MM.1S (cell line): Measurements from ENCODE around the gene SLC35G1.

ENCODE experiments used
- DNase-seq: peaks from one replicate; pipeline ENCODE4 v3.0.0-alpha.2; 2015
- H2AFZ ChIP-seq: fragments of 300-600 bp; sonication (generic); 2 replicates; pipeline ENCODE4 v1.6.0; 2016; ENCODE audit warnings: antibody characterized with exemption, low read length
- H3F3A ChIP-seq: fragments of 300-600 bp; sonication (generic); 2 replicates; pipeline ENCODE4 v1.6.1; 2016; ENCODE audit warnings: mild to moderate bottlenecking, antibody characterized with exemption, low read length, moderate library complexity, mixed read lengths; ENCODE audit not compliant: insufficient read depth
- H3K27ac ChIP-seq: fragments of 300-600 bp; sonication (generic); 2 replicates; pipeline ENCODE4 v1.5.1; 2016; ENCODE audit warnings: mild to moderate bottlenecking, low read length
- H3K27me3 ChIP-seq: fragments of 300-600 bp; sonication (generic); replicated peaks from 2 replicates; pipeline ENCODE4 v1.6.0; 2016; ENCODE audit warnings: low read length; ENCODE audit not compliant: insufficient read depth
- H3K36me3 ChIP-seq: fragments of 300-600 bp; sonication (generic); replicated peaks from 2 replicates; pipeline ENCODE4 v1.6.1; 2016; ENCODE audit warnings: mild to moderate bottlenecking, low read length, mixed read lengths; ENCODE audit not compliant: insufficient read depth
- H3K4me1 ChIP-seq: fragments of 300-600 bp; sonication (generic); 2 replicates; pipeline ENCODE4 v1.6.1; 2016; ENCODE audit warnings: low read length, mixed read lengths
- H3K4me2 ChIP-seq: fragments of 300-600 bp; sonication (generic); 2 replicates; pipeline ENCODE4 v1.6.0; 2016; ENCODE audit warnings: low read depth, low read length
- H3K4me3 ChIP-seq: fragments of 300-600 bp; sonication (generic); 2 replicates; pipeline ENCODE4 v1.5.1; 2016; ENCODE audit warnings: low read length, mixed read lengths
- H3K79me2 ChIP-seq: fragments of 300-600 bp; sonication (generic); 2 replicates; pipeline ENCODE4 v1.6.1; 2016; ENCODE audit warnings: mixed run types, low read length, mixed read lengths
- H3K9ac ChIP-seq: fragments of 300-600 bp; sonication (generic); 2 replicates; pipeline ENCODE4 v1.6.1; 2016; ENCODE audit warnings: low read length, mixed read lengths
- H3K9me2 ChIP-seq: fragments of 300-600 bp; sonication (generic); replicated peaks from 2 replicates; pipeline ENCODE4 v1.6.1; 2016; ENCODE audit warnings: mild to moderate bottlenecking, low read length, mixed read lengths; ENCODE audit not compliant: insufficient read depth
- H3K9me3 ChIP-seq: fragments of 300-600 bp; sonication (generic); replicated peaks from 2 replicates; pipeline ENCODE4 v1.6.1; 2016; ENCODE audit warnings: mild to moderate bottlenecking, low read length, mixed read lengths; ENCODE audit not compliant: insufficient read depth
- H4K20me1 ChIP-seq: fragments of 300-600 bp; sonication (generic); 2 replicates; pipeline ENCODE4 v1.6.1; 2016; ENCODE audit warnings: mild to moderate bottlenecking, low read length, moderate library complexity, mixed read lengths; ENCODE audit not compliant: insufficient read depth
- EZH2 ChIP-seq: fragments of 300-600 bp; sonication (generic); optimal IDR thresholded peaks from 2 replicates; pipeline ENCODE3; 2017; ENCODE audit warnings: low read depth, mild to moderate bottlenecking, antibody characterized with exemption, low read length, mixed read lengths
- EZH2phosphoT487 ChIP-seq: fragments of 300-600 bp; sonication (generic); IDR thresholded peaks from 2 replicates; pipeline ENCODE4 v1.6.1; 2018; ENCODE audit warnings: antibody characterized with exemption, low read length
- TF ChIP-seq, protein P1 (sequence below): fragments of 300-600 bp; sonication (generic); IDR thresholded peaks from 2 replicates; pipeline ENCODE4 v1.5.1; 2016; ENCODE audit warnings: antibody characterized with exemption, low read length, mixed read lengths

SLC35G1 gene

GRCh38 chr10:93917064-93917391, 23.2 kb downstream of the SLC35G1 start:
- Histone ChIP-seq H3K79me2 (no peaks in the 10 kb centered on the region), H3K36me3 (no peaks in the 10 kb centered on the region), H3K9me2 (no peaks in the 10 kb centered on the region), H3F3A (no peaks in the 10 kb centered on the region), H2AFZ (no peak overlapping the region), H3K4me3 (no peak overlapping the region), H3K4me2 (no peak overlapping the region), H4K20me1 (no peaks in the 10 kb centered on the region), H3K27me3 (no peaks in the 10 kb centered on the region), H3K9ac (no peak overlapping the region), H3K27ac (no peak overlapping the region), H3K4me1 (no peaks in the 10 kb centered on the region), H3K9me3 (no peaks in the 10 kb centered on the region)
- DNase-seq = no peak
- TF ChIP-seq, protein P1, sequence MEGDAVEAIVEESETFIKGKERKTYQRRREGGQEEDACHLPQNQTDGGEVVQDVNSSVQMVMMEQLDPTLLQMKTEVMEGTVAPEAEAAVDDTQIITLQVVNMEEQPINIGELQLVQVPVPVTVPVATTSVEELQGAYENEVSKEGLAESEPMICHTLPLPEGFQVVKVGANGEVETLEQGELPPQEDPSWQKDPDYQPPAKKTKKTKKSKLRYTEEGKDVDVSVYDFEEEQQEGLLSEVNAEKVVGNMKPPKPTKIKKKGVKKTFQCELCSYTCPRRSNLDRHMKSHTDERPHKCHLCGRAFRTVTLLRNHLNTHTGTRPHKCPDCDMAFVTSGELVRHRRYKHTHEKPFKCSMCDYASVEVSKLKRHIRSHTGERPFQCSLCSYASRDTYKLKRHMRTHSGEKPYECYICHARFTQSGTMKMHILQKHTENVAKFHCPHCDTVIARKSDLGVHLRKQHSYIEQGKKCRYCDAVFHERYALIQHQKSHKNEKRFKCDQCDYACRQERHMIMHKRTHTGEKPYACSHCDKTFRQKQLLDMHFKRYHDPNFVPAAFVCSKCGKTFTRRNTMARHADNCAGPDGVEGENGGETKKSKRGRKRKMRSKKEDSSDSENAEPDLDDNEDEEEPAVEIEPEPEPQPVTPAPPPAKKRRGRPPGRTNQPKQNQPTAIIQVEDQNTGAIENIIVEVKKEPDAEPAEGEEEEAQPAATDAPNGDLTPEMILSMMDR = no peak
- TF ChIP-seq EZH2phosphoT487 = no peak
- TF ChIP-seq EZH2 = no peak

- Histone ChIP-seq H3K4me2 (no peak overlapping the region), H3K9me3 (no peaks in the 10 kb centered on the region), H3K79me2 (no peaks in the 10 kb centered on the region), H3K4me1 (no peaks in the 10 kb centered on the region), H3F3A (no peaks in the 10 kb centered on the region), H3K27ac (no peak overlapping the region), H3K9me2 (no peaks in the 10 kb centered on the region), H2AFZ (no peak overlapping the region), H3K27me3 (no peaks in the 10 kb centered on the region), H3K4me3 (no peak overlapping the region), H4K20me1 (no peaks in the 10 kb centered on the region), H3K36me3 (no peaks in the 10 kb centered on the region), H3K9ac (no peak overlapping the region)
- DNase-seq = no peak
- no peak for TF ChIP-seq EZH2phosphoT487
- TF ChIP-seq, protein P1 = no peak
- TF ChIP-seq EZH2 = no peak
These were observed 24.0 kb downstream of the SLC35G1 start for GRCh38 chr10:93917821-93918220.

DNA sequence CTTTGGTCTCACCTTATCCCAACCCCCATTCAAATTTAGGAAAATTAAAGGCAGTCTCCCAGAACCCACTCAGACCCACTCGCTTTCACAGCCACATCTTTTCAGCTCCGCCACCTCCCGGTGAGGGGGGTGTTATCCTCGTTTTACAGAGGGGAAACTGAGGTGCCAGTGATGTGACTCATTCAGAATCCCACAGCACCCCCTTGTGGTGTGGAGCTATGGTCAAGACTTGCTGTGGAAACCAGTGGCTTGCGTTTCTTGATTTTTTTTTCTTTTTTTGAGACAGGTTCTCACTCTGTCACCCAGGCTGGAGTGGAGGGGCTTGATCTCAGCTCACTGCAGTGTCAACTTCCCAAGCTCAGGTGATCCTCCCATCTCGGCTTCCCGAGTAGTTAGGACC, 27.6 kb downstream of the SLC35G1 start:
- H3K4me3 ChIP-seq = no peak overlapping the region
- no peak overlapping the region for H3K9ac ChIP-seq
- H3K9me2 ChIP-seq = no peaks in the 10 kb centered on the region
- H3K9me3 ChIP-seq = no peaks in the 10 kb centered on the region
- H4K20me1 ChIP-seq = no peaks in the 10 kb centered on the region
- H3K27ac ChIP-seq = no peak overlapping the region
- TF ChIP-seq, protein P1 = peak; percentile 56
- TF ChIP-seq EZH2 = no peak
- no peak overlapping the region for H2AFZ ChIP-seq
- no peaks in the 10 kb centered on the region for H3K79me2 ChIP-seq
- no peak overlapping the region for H3K4me2 ChIP-seq
- DNase-seq = peak; percentile 17
- no peaks in the 10 kb centered on the region for H3K27me3 ChIP-seq
- H3F3A ChIP-seq = no peaks in the 10 kb centered on the region
- H3K4me1 ChIP-seq = no peaks in the 10 kb centered on the region
- H3K36me3 ChIP-seq = no peaks in the 10 kb centered on the region

DNA sequence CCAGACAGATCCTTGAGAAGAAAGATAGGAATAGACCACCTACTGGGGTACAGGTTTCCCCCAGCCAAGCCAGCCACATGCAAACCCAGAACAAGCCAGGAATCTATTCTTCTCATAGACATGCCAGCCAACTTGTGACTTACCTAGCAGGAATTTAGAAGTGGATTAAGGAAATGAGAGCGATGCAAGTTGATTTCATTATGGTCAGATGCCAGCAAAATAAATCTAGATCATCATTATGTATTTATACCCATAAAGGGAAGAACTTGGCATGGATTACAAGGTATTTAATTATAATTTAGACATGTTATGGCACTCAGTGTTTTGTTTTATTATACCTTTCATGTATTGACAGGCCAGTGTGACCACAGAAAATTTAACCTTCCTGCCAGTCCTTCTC, 32.8 kb downstream of the SLC35G1 start:
- Histone ChIP-seq H3K36me3 (no peaks in the 10 kb centered on the region), H3K27me3 (no peaks in the 10 kb centered on the region), H4K20me1 (no peaks in the 10 kb centered on the region), H3K4me1 (no peaks in the 10 kb centered on the region), H2AFZ (no peak overlapping the region), H3F3A (no peaks in the 10 kb centered on the region), H3K9me3 (no peaks in the 10 kb centered on the region), H3K27ac (no peak overlapping the region), H3K9me2 (no peaks in the 10 kb centered on the region), H3K4me3 (no peak overlapping the region), H3K79me2 (no peaks in the 10 kb centered on the region), H3K4me2 (no peak overlapping the region), H3K9ac (no peak overlapping the region)
- TF ChIP-seq EZH2phosphoT487 (no peak), EZH2 (no peak)
- TF ChIP-seq, protein P1 = no peak
- DNase-seq = no peak
